ENCODE measurements around the gene PAX2.

PAX2 gene

GRCh38 chr10:100709146-100710082 lies 36.0 kb upstream of the PAX2 start:
- Histone ChIP-seq H3K36me3 (ENCODE audit: low read length) (no peaks in the 10 kb centered on the region), H3K9me2 (replicated peaks; ENCODE audit: insufficient read depth, low read length) (no peaks in the 10 kb centered on the region), H3K27me3 (ENCODE audit: low read length) (no peaks in the 10 kb centered on the region), H3K79me2 (ENCODE audit: insufficient read depth, low read length) (no peaks in the 10 kb centered on the region), H2AFZ (ENCODE audit: low read depth, low read length, severe bottlenecking) (no peak overlapping the region), H4K20me1 (ENCODE audit: low read depth, low read length) (no peaks in the 10 kb centered on the region), H3K4me3 (ENCODE audit: insufficient read depth, low read length, poor library complexity, severe bottlenecking) (no peak overlapping the region), H3K4me2 (ENCODE audit: low read depth, low read length, poor library complexity, severe bottlenecking) (no peak overlapping the region), H3K9me3 (ENCODE audit: insufficient read depth, low read length) (no peaks in the 10 kb centered on the region), H3F3A (ENCODE audit: insufficient read depth) (no peaks in the 10 kb centered on the region), H3K9ac (ENCODE audit: low read length) (no peak overlapping the region), H3K27ac (ENCODE audit: low read depth, low read length) (no peak overlapping the region)
- TF ChIP-seq EZH2phosphoT487 (conservative IDR thresholded peaks at IDR 0.05; ENCODE audit: low read length) (no peak), CTCF (IDR thresholded peaks at IDR 0.05; ENCODE audit: insufficient read depth, low read length, poor library complexity, severe bottlenecking) (no peak)

- no peaks in the 10 kb centered on the region for H3F3A ChIP-seq (ENCODE audit: insufficient read depth)
- TF ChIP-seq EZH2phosphoT487 (conservative IDR thresholded peaks at IDR 0.05; ENCODE audit: low read length): no peak
- no peak for TF ChIP-seq CTCF (IDR thresholded peaks at IDR 0.05; ENCODE audit: insufficient read depth, low read length, poor library complexity, severe bottlenecking)
- no peaks in the 10 kb centered on the region for H3K36me3 ChIP-seq (ENCODE audit: low read length)
- no peak overlapping the region for H2AFZ ChIP-seq (ENCODE audit: low read depth, low read length, severe bottlenecking)
- H3K79me2 ChIP-seq (ENCODE audit: insufficient read depth, low read length): no peaks in the 10 kb centered on the region
- H3K27me3 ChIP-seq (ENCODE audit: low read length): no peaks in the 10 kb centered on the region
- H3K9me2 ChIP-seq (replicated peaks; ENCODE audit: insufficient read depth, low read length): no peaks in the 10 kb centered on the region
- no peak overlapping the region for H3K4me3 ChIP-seq (ENCODE audit: insufficient read depth, low read length, poor library complexity, severe bottlenecking)
- H3K27ac ChIP-seq (ENCODE audit: low read depth, low read length): no peak overlapping the region
- no peaks in the 10 kb centered on the region for H4K20me1 ChIP-seq (ENCODE audit: low read depth, low read length)
- H3K9me3 ChIP-seq (ENCODE audit: insufficient read depth, low read length): no peaks in the 10 kb centered on the region
- H3K4me2 ChIP-seq (ENCODE audit: low read depth, low read length, poor library complexity, severe bottlenecking): no peak overlapping the region
- no peak overlapping the region for H3K9ac ChIP-seq (ENCODE audit: low read length)
Observed at GRCh38 chr10:100710151-100710871, 35.1 kb upstream of the PAX2 start.

- TF ChIP-seq EZH2phosphoT487 (conservative IDR thresholded peaks at IDR 0.05; ENCODE audit: low read length) (no peak), CTCF (IDR thresholded peaks at IDR 0.05; ENCODE audit: insufficient read depth, low read length, poor library complexity, severe bottlenecking) (no peak)
- no peak overlapping the region for H3K9ac ChIP-seq (ENCODE audit: low read length)
- H3K27me3 ChIP-seq (ENCODE audit: low read length): no peaks in the 10 kb centered on the region
Observed at GRCh38 chr10:100713049-100713858, 32.1 kb upstream of the PAX2 start.

More at GRCh38 chr10:100713049-100713858, 32.1 kb upstream of the PAX2 start:
- Histone ChIP-seq H4K20me1 (ENCODE audit: low read depth, low read length) (no peaks in the 10 kb centered on the region), H3F3A (ENCODE audit: insufficient read depth) (no peaks in the 10 kb centered on the region), H3K79me2 (ENCODE audit: insufficient read depth, low read length) (no peaks in the 10 kb centered on the region), H3K4me3 (ENCODE audit: insufficient read depth, low read length, poor library complexity, severe bottlenecking) (no peak overlapping the region), H3K9me3 (ENCODE audit: insufficient read depth, low read length) (no peaks in the 10 kb centered on the region), H2AFZ (ENCODE audit: low read depth, low read length, severe bottlenecking) (no peak overlapping the region), H3K4me2 (ENCODE audit: low read depth, low read length, poor library complexity, severe bottlenecking) (no peak overlapping the region), H3K9me2 (replicated peaks; ENCODE audit: insufficient read depth, low read length) (no peaks in the 10 kb centered on the region), H3K36me3 (ENCODE audit: low read length) (no peaks in the 10 kb centered on the region), H3K27ac (ENCODE audit: low read depth, low read length) (no peak overlapping the region)
